NB4 (cell line): ENCODE results near the gene RDX.

ENCODE experiments used
- POLR2A ChIP-seq: IDR thresholded peaks from 2 replicates; pipeline ENCODE4 v1.6.1; 2011; ENCODE audit warnings: mild to moderate bottlenecking; ENCODE audit not compliant: insufficient read length; ENCODE audit errors: extremely low read depth
- TF ChIP-seq, protein P1 (sequence below): IDR thresholded peaks from one replicate; pipeline ENCODE4 v1.5.1; 2012; ENCODE audit warnings: low read depth, low read length

DNA sequence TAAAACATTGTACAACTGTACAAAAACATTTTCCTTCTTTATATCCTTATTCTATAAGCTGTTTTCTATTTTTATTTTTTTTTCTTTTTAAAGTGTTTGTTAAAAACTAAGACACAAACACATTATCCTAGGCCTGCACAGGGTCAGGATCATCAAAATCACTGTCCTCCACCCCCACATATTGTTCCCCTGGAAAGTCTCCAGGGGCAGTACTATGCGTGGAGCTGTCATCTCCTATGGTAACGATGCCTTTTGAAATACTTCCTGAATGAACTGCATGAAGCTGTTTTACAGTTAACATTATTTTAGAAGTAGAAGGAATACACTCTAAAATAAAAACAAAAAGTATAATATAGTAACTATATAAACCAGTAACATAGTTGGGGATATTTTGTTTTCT is 136.0 kb downstream of the RDX start:
- TF ChIP-seq, protein P1, sequence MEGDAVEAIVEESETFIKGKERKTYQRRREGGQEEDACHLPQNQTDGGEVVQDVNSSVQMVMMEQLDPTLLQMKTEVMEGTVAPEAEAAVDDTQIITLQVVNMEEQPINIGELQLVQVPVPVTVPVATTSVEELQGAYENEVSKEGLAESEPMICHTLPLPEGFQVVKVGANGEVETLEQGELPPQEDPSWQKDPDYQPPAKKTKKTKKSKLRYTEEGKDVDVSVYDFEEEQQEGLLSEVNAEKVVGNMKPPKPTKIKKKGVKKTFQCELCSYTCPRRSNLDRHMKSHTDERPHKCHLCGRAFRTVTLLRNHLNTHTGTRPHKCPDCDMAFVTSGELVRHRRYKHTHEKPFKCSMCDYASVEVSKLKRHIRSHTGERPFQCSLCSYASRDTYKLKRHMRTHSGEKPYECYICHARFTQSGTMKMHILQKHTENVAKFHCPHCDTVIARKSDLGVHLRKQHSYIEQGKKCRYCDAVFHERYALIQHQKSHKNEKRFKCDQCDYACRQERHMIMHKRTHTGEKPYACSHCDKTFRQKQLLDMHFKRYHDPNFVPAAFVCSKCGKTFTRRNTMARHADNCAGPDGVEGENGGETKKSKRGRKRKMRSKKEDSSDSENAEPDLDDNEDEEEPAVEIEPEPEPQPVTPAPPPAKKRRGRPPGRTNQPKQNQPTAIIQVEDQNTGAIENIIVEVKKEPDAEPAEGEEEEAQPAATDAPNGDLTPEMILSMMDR, result no peak
- no peak for TF ChIP-seq POLR2A
